Superior temporal gyrus (tissue), 1 donor: Measurements from ENCODE around the gene PEX14.

Experiments
- DNase-seq: peaks from one replicate; pipeline ENCODE4 v3.0.0-alpha.2; 2016; ENCODE audit errors: extremely low spot score

Gene PEX14

GRCh38 chr1:10662824-10663677 lies 188.3 kb downstream of the PEX14 start:
- no peak for DNase-seq

- peak; percentile 58 for DNase-seq
Measured at GRCh38 chr1:10663678-10664035, 188.9 kb downstream of the PEX14 start.

DNA sequence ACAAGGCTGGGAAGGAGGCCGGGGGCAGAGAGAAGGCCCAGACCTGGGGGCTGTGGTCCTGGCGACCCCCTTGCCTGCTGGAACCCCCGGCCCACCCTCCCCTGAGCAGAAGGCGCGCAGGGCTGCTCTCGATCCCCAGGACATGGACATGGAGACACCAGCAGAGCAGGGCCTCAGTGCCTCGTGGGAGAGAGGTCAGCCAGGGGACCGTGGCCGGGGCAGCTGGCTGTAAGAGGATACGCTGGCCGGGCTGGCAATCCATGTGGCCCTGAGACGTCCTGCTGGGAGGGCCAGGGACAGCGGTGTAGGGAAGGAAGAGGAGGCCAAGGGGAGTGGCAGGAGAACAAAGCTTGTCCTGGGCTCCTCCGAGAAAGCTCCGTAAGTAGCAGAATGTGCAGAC lies 189.5 kb downstream of the PEX14 start:
- DNase-seq, result no peak

GRCh38 chr1:10665226-10665625 lies 190.5 kb downstream of the PEX14 start:
- no peak for DNase-seq

DNA sequence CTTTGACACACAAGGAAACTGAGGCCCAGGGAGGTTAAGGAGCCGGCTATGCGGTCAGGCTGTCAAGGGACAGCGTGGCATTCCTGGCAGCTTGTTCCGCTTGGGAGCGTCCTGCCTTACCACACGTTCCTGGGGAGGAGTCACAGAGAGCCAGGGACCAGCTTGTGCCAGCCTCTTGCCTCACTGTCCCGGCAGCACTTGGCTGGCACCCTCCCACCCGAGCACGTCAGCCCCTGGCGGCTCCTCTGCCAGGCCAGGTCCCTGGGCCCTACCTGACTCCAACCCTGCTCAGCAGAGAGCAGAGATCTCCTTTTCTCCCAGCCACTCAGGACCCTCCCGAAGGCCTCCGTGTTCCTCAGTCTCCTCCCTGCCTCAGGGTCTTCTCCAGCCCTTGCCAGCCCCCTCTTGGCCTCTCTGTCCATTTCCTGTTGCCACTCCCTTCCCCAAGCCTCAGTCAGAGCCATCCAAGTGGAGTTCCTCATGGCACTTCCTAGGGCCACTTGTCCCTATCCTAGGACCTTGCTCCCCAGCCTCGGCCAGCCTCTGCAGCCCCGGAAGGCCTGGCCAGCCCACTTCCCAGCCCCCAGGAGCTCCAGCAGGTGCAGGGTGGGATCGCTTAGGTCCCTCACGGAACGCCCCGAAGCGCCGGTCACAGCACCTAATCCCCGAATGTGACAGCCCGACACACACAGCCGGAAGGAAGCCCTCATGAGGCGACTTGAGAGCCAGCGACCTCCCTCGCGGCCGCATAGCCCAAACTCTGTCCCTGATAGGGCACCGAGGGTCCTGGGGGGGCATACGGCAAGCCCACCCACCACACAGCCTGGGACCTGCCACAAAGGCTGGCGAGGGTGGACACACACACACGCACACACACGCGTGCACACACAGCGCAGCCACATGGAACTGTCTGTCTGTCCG lies 191.4 kb downstream of the PEX14 start:
- no peak for DNase-seq

GRCh38 chr1:10667861-10668761 lies 193.4 kb downstream of the PEX14 start:
- DNase-seq, result no peak

DNA sequence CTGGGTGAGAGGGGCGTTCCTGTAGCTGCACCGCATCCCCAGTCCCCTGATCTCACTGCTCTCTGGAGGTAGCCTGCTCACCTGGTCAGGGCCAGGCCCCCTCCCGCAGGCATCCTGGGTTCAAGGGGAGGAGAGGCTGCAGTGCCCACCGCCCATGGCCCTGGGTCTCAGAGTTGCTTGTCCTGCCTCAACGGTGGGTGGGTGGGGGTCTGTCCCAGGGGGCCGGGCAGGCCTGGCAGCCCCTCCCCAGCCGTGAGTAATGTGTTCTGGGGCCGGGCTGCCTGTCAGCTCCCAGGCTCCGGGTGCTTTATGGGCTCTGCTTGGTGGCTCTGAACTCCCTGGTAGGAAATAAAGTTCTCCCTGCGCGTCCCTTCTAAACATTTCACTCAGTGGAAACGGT lies 194.8 kb downstream of the PEX14 start:
- no peak for DNase-seq

- no peak for DNase-seq
Measured at GRCh38 chr1:10670190-10670589, 195.4 kb downstream of the PEX14 start.

GRCh38 chr1:10671090-10671489 lies 196.3 kb downstream of the PEX14 start:
- DNase-seq, result no peak

- DNase-seq, result no peak
Measured at GRCh38 chr1:10671622-10672342, 197.0 kb downstream of the PEX14 start.

DNA sequence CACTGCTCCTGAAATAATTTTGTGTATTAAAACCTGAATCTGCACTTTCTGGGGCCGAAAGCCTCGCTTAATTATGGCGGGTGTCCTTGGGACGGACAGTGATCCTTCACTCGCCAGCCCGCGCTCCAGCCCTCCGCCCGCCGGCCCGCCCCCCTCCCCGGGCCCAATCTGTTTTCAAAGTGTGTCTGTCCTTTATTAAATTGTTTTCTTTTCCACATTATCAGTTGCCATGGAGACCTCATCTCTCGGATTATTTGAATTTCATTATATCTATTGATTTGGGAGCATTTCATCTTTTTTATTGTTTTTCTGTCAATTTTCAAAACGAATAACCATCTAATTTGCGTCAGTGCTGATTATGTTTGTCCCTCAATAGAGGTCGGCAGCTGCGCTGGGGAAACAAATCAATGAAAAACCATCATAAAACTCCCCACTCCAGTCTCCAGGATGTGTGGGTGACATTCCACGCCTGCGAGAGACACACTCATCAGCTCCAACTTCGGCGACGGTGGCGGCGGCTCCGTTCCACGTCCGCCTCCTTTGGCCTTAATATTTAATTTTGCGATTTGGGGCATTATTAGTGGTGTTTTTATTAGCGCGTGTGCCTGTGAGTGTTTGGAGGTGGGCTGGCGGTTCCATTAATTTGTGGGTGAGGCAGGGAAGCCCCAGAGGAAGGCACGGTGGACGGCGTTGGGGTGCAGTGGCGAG lies 197.7 kb downstream of the PEX14 start:
- DNase-seq, result no peak

GRCh38 chr1:10673109-10673711 lies 198.5 kb downstream of the PEX14 start:
- DNase-seq, result no peak

- no peak for DNase-seq
Measured at GRCh38 chr1:10674222-10674621, 199.5 kb downstream of the PEX14 start.

DNA sequence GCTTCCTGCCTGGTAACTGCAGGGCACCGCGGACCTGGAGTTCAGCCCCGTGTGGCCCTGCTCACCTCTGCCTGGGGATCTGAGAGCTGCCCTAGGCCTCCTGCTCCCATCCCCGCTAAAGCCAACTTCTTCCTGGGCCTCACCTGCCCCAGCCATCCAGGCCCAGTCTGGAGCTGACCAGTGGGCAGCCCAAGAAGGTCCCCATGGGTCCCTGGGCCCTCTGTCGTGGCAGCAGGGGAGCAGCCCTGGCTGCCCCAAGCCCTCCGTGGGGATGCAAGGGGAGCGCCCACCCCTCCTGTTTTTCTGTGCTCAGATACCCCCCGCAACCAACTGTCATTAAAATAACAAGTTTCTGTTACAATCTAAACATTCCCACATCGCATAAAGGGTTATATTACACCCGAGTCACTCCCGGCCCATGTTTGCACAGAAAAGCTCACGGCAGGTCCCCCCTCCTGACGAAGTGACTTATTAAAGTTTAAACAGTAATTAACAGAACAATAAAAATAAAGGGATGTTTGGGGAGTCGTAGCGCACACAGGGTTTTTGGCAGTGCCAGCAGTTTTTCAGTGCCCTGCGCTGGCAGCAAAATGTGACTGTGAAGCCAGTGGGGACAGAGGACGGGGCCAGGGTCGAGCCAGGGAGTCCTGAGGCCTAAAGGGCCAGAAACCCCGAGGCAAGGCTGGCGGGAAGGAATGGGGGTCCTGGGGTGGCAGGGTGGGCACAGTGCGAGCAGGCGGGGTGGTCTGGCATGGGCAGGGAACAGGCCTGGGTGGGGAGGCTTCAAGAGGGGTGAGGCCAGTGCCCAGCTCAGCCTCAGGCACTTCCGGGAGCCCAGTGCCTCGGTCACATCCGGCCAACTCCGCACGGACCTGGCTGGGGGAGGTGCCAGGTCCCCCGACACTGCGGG lies 200.2 kb downstream of the PEX14 start:
- no peak for DNase-seq

DNA sequence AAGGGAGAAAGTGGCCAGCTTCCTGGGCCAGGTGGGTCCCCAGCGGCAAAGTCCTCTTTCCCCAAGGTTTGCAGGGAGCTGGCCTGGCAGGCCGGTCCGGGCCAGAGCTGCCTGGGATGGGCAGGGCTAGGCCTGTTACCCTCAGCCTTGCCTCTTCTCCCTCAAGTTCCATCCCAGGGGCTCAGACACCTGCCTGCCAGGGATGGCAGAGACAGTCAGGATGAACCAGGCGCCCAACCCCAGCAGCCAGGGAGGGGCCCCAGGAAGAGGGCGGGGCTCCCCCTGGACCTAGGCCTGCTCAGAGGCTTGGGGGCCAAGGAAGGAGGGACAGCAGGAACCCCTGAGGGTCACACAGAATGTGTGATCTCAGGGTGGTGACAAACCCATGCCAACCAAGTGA lies 201.1 kb downstream of the PEX14 start:
- no peak for DNase-seq

- DNase-seq, result no peak
Measured at GRCh38 chr1:10676963-10677362, 202.2 kb downstream of the PEX14 start.

GRCh38 chr1:10677491-10678391 lies 203.0 kb downstream of the PEX14 start:
- no peak for DNase-seq

DNA sequence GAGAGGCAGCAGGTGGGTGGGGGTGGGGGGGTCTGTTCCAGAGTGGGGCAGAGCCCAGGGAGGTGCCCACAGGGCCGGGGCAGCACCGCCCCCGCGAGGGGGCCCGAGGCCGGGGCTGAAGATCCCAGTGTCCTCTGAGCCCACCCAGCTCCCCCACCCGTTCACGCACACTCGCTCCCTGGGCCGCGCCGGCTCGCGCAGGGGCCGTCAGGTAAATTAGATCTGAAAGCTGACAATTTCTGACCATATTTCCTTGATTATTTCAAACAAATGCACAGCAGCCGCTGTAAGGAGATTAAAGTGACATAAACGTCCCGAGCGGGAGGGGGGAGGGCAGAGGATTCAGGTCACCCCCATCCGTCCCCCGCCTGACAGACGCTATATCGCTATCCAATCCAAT lies 203.7 kb downstream of the PEX14 start:
- DNase-seq, result no peak
